Loucy (cell line): Measurements from ENCODE around the gene SULT4A1.

ENCODE experiments used
- H2AFZ ChIP-seq: fragments of 200-600 bp; sonication (generic); 2 replicates; pipeline ENCODE4 v1.6.0; 2016; ENCODE audit warnings: antibody characterized with exemption, mild to moderate bottlenecking, low read length, moderate library complexity
- H3F3A ChIP-seq: fragments of 200-600 bp; 2 replicates; pipeline ENCODE4 v1.6.0; 2016; ENCODE audit warnings: antibody characterized with exemption, low read depth, mild to moderate bottlenecking
- H3K27me3 ChIP-seq: fragments of 200-600 bp; sonication (generic); 2 replicates; pipeline ENCODE4 v1.6.1; 2014; ENCODE audit warnings: low read length, mild to moderate bottlenecking; ENCODE audit not compliant: insufficient read depth, poor library complexity, severe bottlenecking
- H3K36me3 ChIP-seq: fragments of 200-600 bp; sonication (generic); 2 replicates; pipeline ENCODE4 v1.6.1; 2016; ENCODE audit warnings: low read length; ENCODE audit not compliant: insufficient read depth
- H3K4me1 ChIP-seq: fragments of 200-600 bp; sonication (generic); 2 replicates; pipeline ENCODE4 v1.5.1; 2014; ENCODE audit warnings: low read length, mild to moderate bottlenecking; ENCODE audit not compliant: insufficient read depth, poor library complexity, severe bottlenecking
- H3K4me2 ChIP-seq: fragments of 200-600 bp; sonication (generic); 2 replicates; pipeline ENCODE4 v1.6.0; 2014; ENCODE audit warnings: antibody characterized with exemption, low read length, low read depth, mild to moderate bottlenecking; ENCODE audit not compliant: poor library complexity, severe bottlenecking
- H3K4me3 ChIP-seq: fragments of 200-600 bp; sonication (generic); 2 replicates; pipeline ENCODE4 v1.5.1; 2014; ENCODE audit warnings: low read length, mild to moderate bottlenecking, mixed read lengths; ENCODE audit not compliant: poor library complexity, severe bottlenecking
- H3K79me2 ChIP-seq: fragments of 200-600 bp; sonication (generic); 2 replicates; pipeline ENCODE4 v1.6.1; 2014; ENCODE audit warnings: low read length; ENCODE audit not compliant: insufficient read depth
- H3K9ac ChIP-seq: fragments of 200-600 bp; sonication (generic); 2 replicates; pipeline ENCODE4 v1.6.0; 2014; ENCODE audit warnings: mild to moderate bottlenecking, low read depth, low read length, moderate library complexity; ENCODE audit not compliant: poor library complexity, severe bottlenecking
- H3K9me2 ChIP-seq: fragments of 200-600 bp; sonication (generic); replicated peaks from 2 replicates; pipeline ENCODE4 v1.6.1; 2016; ENCODE audit warnings: low read depth, low read length, mixed read lengths
- H3K9me3 ChIP-seq: fragments of 200-600 bp; sonication (generic); 2 replicates; pipeline ENCODE4 v1.6.1; 2014; ENCODE audit warnings: mild to moderate bottlenecking, antibody characterized with exemption, low read length, low read depth; ENCODE audit not compliant: insufficient read depth
- H4K20me1 ChIP-seq: fragments of 200-600 bp; sonication (generic); 2 replicates; pipeline ENCODE4 v1.6.0; 2014; ENCODE audit warnings: antibody characterized with exemption, low read length, mild to moderate bottlenecking; ENCODE audit not compliant: insufficient read depth, poor library complexity, severe bottlenecking
- CTCF ChIP-seq: fragments of 200-600 bp; sonication (generic); conservative IDR thresholded peaks from 2 replicates; pipeline ENCODE4 v1.5.1; 2014; ENCODE audit warnings: mild to moderate bottlenecking, antibody characterized with exemption, low read length
- EZH2phosphoT487 ChIP-seq: fragments of 200-600 bp; IDR thresholded peaks from 2 replicates; pipeline ENCODE4 v1.6.1; 2018; ENCODE audit warnings: antibody characterized with exemption, mild to moderate bottlenecking, moderate library complexity, borderline replicate concordance

The SULT4A1 gene

GRCh38 chr22:43830931-43831560 is 31.3 kb downstream of the SULT4A1 start:
- H2AFZ ChIP-seq = no peak overlapping the region
- H3K4me3 ChIP-seq = no peak overlapping the region
- H3K36me3 ChIP-seq = no peaks in the 10 kb centered on the region
- H3K9me3 ChIP-seq = no peaks in the 10 kb centered on the region
- no peaks in the 10 kb centered on the region for H3K9me2 ChIP-seq
- no peaks in the 10 kb centered on the region for H3K79me2 ChIP-seq
- no peak overlapping the region for H3K9ac ChIP-seq
- no peak for TF ChIP-seq CTCF
- TF ChIP-seq EZH2phosphoT487 = no peak
- no peaks in the 10 kb centered on the region for H3K27me3 ChIP-seq
- H3K4me1 ChIP-seq = no peaks in the 10 kb centered on the region
- H4K20me1 ChIP-seq = no peaks in the 10 kb centered on the region
- H3F3A ChIP-seq = no peaks in the 10 kb centered on the region
- H3K4me2 ChIP-seq = no peak overlapping the region

GRCh38 chr22:43829904-43830851 is 32.1 kb downstream of the SULT4A1 start:
- H3K4me2 ChIP-seq = no peak overlapping the region
- H4K20me1 ChIP-seq = no peaks in the 10 kb centered on the region
- H2AFZ ChIP-seq = no peak overlapping the region
- H3K79me2 ChIP-seq = no peaks in the 10 kb centered on the region
- H3K4me3 ChIP-seq = no peak overlapping the region
- no peak for TF ChIP-seq EZH2phosphoT487
- TF ChIP-seq CTCF = no peak
- no peaks in the 10 kb centered on the region for H3K4me1 ChIP-seq
- H3F3A ChIP-seq = no peaks in the 10 kb centered on the region
- no peaks in the 10 kb centered on the region for H3K27me3 ChIP-seq
- H3K9ac ChIP-seq = no peak overlapping the region
- no peaks in the 10 kb centered on the region for H3K36me3 ChIP-seq
- H3K9me2 ChIP-seq = no peaks in the 10 kb centered on the region
- no peaks in the 10 kb centered on the region for H3K9me3 ChIP-seq

- Histone ChIP-seq H3K36me3 (no peaks in the 10 kb centered on the region), H3K4me2 (no peak overlapping the region), H3K4me3 (no peak overlapping the region), H3K79me2 (no peaks in the 10 kb centered on the region), H3K4me1 (no peaks in the 10 kb centered on the region), H3K9me3 (no peaks in the 10 kb centered on the region), H4K20me1 (no peaks in the 10 kb centered on the region), H3K9me2 (no peaks in the 10 kb centered on the region), H3K9ac (no peak overlapping the region), H2AFZ (no peak overlapping the region), H3K27me3 (no peaks in the 10 kb centered on the region), H3F3A (no peaks in the 10 kb centered on the region)
- TF ChIP-seq EZH2phosphoT487 = no peak
- no peak for TF ChIP-seq CTCF
Observed at GRCh38 chr22:43828998-43829782, 33.1 kb downstream of the SULT4A1 start.
